ENCODE data around the gene ZBTB21. TPM values are rescaled to one million over a fixed set of nuclear protein-coding genes. Genes with fewer than 3 reads are reported as not detected.
"Not testable (repeated sequence)": the region's sequence is repeated elsewhere in the genome, so short reads cannot be mapped to it uniquely, and the experiment has no call there.

The ZBTB21 gene
- total RNA-seq, 1 donor from 2014 or later = 16.5 TPM

- intact Hi-C loops (cut with micrococcal nuclease) = no loop called here
Measured at GRCh38 chr21:41972511-41973205, 37.5 kb downstream of the ZBTB21 start.

GRCh38 chr21:41971891-41972290, 38.3 kb downstream of the ZBTB21 start:
- intact Hi-C loops (cut with micrococcal nuclease) = no loop called here

GRCh38 chr21:41970751-41971653, 39.2 kb downstream of the ZBTB21 start:
- intact Hi-C loops (cut with micrococcal nuclease) = no loop called here

- intact Hi-C loops (cut with micrococcal nuclease) = no loop called here
Measured at GRCh38 chr21:41970106-41970391, 40.1 kb downstream of the ZBTB21 start.

- intact Hi-C loops (cut with micrococcal nuclease) = no loop called here
Measured at GRCh38 chr21:41967708-41968107, 42.5 kb downstream of the ZBTB21 start.

- intact Hi-C loops (cut with micrococcal nuclease) = no loop called here
Measured at GRCh38 chr21:41966872-41967621, 43.1 kb downstream of the ZBTB21 start.

- intact Hi-C loops (cut with micrococcal nuclease) = no loop called here
Measured at GRCh38 chr21:41966041-41966833, 43.9 kb downstream of the ZBTB21 start.

- intact Hi-C loops (cut with micrococcal nuclease) = no loop called here
Measured at GRCh38 chr21:41965461-41966013, 44.6 kb downstream of the ZBTB21 start.

GRCh38 chr21:41965045-41965444, 45.1 kb downstream of the ZBTB21 start:
- intact Hi-C loops (cut with micrococcal nuclease) = no loop called here

GRCh38 chr21:41964171-41964570, 46.0 kb downstream of the ZBTB21 start:
- intact Hi-C loops (cut with micrococcal nuclease) = no loop called here

- intact Hi-C loops (cut with micrococcal nuclease) = no loop called here
Measured at GRCh38 chr21:41962425-41962966, 47.7 kb downstream of the ZBTB21 start.

GRCh38 chr21:41961753-41962152, 48.4 kb downstream of the ZBTB21 start:
- intact Hi-C loops (cut with micrococcal nuclease) = no loop called here

- intact Hi-C loops (cut with micrococcal nuclease) = no loop called here
Measured at GRCh38 chr21:41961282-41961701, 48.9 kb downstream of the ZBTB21 start.

GRCh38 chr21:41960386-41960785, 49.8 kb downstream of the ZBTB21 start:
- intact Hi-C loops (cut with micrococcal nuclease) = no loop called here

GRCh38 chr21:41959697-41960096, 50.5 kb downstream of the ZBTB21 start:
- intact Hi-C loops (cut with micrococcal nuclease) = not testable (repeated sequence)

- intact Hi-C loops (cut with micrococcal nuclease) = no loop called here
Measured at GRCh38 chr21:41958886-41959563, 51.1 kb downstream of the ZBTB21 start.

GRCh38 chr21:41957991-41958766, 52.0 kb downstream of the ZBTB21 start:
- intact Hi-C loops (cut with micrococcal nuclease) = no loop called here

GRCh38 chr21:41956926-41957729, 53.0 kb downstream of the ZBTB21 start:
- intact Hi-C loops (cut with micrococcal nuclease) = no loop called here
